AG08395 (cell line): ENCODE results near the gene EVPLL.
A peak's percentile ranks its signal among the peaks of the same experiment; 100 is the strongest.
"Not testable (repeated sequence)": the region's sequence is repeated elsewhere in the genome, so short reads cannot be mapped to it uniquely, and the experiment has no call there.

Experiments
- DNase-seq: peaks from one replicate; pipeline ENCODE4 v3.0.0; 2012; ENCODE audit warnings: mixed read lengths, low spot score

Gene EVPLL

GRCh38 chr17:18377437-18378204, at the start of gene EVPLL:
EVPLL (plus strand) TSS chr17:18377778; CDS start chr17:18380938, 3,160 bp downstream.
- no peak for DNase-seq

DNA sequence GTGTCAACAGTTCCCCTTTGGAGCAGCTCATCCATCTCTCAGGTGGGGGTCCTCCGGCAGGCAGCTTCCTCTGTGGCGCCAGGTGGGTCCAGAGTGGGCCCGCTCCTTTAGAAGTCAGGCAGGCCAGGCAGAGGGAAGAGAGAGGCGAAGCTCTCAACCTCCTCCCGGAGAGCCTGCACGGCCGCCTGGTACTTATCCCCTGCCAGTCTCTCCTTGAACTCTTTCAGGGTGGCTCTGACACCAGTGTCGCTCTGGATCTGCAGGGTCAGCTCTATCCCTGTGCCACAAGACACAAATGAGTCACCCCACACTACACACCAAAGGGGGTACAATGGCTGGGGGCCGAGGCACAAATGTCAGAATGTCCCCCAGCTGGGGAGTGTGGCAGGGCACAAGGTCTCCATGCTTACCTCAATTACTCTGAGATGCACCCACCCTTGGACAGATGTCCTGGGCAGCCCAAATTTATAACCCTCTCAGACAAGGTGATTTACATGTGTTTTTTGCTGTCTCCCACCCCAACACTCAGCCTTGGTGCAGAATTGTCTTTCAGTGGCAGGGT, 48.9 kb upstream of the EVPLL start:
- DNase-seq, result no peak

- DNase-seq, result no peak
Measured at GRCh38 chr17:18331879-18332278, 45.7 kb upstream of the EVPLL start.

GRCh38 chr17:18332909-18333489, 44.6 kb upstream of the EVPLL start:
- peak; percentile 27 for DNase-seq

DNA sequence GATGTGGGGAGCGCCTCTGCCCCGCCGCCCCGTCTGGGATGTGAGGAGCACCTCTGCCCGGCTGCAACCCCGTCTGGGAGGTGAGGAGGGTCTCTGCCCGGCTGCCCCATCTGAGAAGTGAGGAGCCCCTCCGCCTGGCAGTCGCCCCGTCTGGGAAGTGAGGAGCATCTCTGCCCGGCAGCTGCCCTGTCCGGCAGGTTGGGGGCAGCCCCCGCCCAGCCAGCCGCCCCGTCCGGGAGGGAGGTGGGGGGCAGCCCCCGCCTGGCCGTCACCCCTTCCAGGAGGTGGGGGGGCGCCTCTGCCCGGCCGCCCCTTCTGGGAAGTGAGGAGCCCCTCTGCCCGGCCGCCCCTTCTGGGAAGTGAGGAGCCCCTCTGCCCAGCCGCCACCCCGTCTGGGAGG, 39.4 kb upstream of the EVPLL start:
- DNase-seq, result not testable (repeated sequence)

DNA sequence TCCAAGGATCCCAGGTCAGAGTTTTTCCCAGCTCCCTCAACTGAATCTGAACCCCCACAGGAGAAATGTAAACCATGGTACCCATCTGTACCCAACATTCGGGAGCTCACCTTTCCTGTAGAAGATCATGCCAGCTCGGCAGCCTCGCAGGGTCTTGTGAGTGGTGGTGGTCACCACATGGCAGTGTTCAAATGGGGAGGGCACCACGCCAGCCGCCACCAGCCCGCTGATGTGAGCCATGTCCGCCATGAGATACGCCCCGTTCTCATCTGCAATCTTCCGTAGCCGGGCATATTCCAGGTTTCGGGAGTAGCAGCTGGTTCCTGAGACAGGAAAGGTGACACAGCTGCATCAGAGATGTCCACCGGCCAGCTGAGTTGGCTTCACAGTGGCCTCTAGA, 37.6 kb upstream of the EVPLL start:
- no peak for DNase-seq

- no peak for DNase-seq
Measured at GRCh38 chr17:18344021-18344420, 33.6 kb upstream of the EVPLL start.

- DNase-seq, result no peak
Measured at GRCh38 chr17:18353541-18353940, 24.0 kb upstream of the EVPLL start.

DNA sequence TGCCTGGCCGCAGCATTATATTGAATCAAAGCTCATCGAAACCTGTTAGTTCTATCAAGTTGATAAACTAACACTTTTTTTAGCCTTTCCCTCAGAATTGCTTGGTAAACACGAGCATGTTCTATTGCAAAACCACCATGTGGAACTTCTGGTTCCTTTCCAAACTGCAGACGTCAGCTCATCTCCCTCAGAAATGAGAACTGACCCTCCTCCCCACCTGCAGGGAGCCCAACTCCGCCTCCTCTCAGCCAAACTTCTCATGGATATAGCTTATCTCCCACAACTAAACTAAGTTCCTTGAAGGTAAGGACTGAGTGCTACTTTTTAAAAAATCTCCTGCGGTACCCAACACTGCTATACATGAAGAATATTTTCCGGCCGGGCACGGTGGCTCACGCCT, 21.0 kb upstream of the EVPLL start:
- peak; percentile 53 for DNase-seq

- DNase-seq, result no peak
Measured at GRCh38 chr17:18360518-18360917, 17.1 kb upstream of the EVPLL start.

GRCh38 chr17:18361837-18362697, 15.5 kb upstream of the EVPLL start:
- no peak for DNase-seq

DNA sequence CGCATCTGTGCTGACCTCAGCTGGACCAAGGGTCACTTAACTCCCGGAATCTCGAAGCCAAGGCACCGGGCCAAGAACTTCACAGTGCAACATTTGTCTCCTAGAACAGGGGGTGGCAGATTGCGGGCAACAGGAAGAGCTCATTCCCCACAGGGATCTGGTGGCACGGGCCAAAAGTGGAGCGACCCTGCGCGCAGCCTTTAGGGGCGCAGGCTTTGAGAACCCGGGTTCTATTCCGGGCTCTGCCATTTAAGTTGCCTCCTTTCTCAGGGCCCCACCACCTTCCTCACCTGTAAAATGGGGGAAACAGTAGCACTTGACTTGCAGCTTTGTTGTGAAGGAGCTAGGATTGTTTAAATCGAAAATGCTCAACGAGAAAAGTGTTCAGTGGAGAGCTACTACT, 14.9 kb upstream of the EVPLL start:
- DNase-seq, result peak; percentile 19

- peak; percentile 96 for DNase-seq
Measured at GRCh38 chr17:18363101-18364049, 14.2 kb upstream of the EVPLL start, which contains the start of gene SHMT1. SHMT1 (minus strand) TSS chr17:18363550; CDS start chr17:18355981, 7,569 bp downstream.

GRCh38 chr17:18364166-18364565, 13.4 kb upstream of the EVPLL start:
- no peak for DNase-seq

- no peak for DNase-seq
Measured at GRCh38 chr17:18368946-18369345, 8.6 kb upstream of the EVPLL start.

DNA sequence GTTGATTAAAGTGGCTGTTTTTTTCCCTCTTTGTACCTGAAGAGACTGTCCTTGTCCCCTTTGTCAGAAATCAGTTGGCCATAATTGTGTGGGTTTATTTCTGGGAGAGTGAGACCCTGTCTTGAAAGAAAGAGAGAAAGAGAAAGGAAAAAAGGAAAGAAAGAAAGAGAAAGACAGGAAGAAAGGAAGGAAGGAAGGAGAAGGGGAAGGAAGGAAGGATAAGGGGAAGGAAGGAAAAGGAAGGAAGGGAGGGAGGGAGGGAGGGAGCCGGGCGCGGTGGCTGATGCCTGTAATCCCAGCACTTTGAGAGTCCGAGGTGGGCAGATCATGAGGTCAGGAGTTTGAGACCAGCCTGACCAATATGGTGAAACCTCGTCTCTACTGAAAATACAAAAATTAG, 6.8 kb upstream of the EVPLL start:
- DNase-seq, result no peak

GRCh38 chr17:18371455-18371854, 6.1 kb upstream of the EVPLL start:
- DNase-seq, result no peak

DNA sequence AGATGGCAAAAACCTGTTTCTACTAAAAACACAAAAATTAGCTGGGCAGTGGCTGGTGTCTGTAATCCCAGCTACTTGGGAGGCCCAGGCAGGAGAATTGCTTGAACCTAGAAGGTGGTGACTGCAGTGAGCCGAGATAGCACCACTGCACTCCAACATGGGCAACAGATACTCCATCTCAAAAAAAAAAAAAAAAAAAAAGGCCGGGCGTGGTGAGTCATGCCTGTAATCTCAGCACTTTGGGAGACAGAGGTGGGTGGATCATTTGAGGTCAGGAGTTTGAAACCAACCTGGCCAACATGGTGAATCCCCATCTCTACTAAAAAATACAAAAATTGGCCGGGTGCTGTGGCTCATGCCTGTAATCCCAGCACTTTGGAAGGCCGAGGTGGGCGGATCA, 4.4 kb upstream of the EVPLL start:
- DNase-seq, result not testable (repeated sequence)

- no peak for DNase-seq
Measured at GRCh38 chr17:18374216-18374615, 3.4 kb upstream of the EVPLL start.

DNA sequence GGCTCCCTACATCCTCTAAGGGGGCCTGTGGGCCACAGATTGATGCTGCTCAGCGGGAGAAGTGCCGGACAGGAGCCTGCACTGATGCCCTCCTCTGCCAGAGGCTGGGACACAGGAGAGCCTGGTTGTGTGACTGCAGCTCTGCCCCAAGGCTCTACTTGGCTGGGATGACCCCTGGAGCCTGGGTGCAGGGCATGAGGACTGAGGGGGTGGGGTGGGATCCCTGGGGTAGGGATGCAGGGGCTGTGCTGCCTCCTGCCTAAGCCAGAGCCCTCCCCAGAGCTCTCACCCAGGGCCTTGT, 577 bp downstream of the EVPLL start:
- no peak for DNase-seq

GRCh38 chr17:18378614-18379013, 1.0 kb downstream of the EVPLL start:
- not testable (repeated sequence) for DNase-seq
